ENCODE results near the gene SLCO2A1. TPM values are rescaled to one million over a fixed set of nuclear protein-coding genes. Genes with fewer than 3 reads are reported as not detected.

SLCO2A1 gene
- total RNA-seq (2014; rRNA removed; shearing (Covaris generic)) = 0.22 and 0.63 TPM in 2 replicates
- 4.3 and 4.8 TPM in 2 replicates for polyA plus RNA-seq (2016; fragmentation: Nextera tagmentation; extraction: Ambion mirVana)

DNA sequence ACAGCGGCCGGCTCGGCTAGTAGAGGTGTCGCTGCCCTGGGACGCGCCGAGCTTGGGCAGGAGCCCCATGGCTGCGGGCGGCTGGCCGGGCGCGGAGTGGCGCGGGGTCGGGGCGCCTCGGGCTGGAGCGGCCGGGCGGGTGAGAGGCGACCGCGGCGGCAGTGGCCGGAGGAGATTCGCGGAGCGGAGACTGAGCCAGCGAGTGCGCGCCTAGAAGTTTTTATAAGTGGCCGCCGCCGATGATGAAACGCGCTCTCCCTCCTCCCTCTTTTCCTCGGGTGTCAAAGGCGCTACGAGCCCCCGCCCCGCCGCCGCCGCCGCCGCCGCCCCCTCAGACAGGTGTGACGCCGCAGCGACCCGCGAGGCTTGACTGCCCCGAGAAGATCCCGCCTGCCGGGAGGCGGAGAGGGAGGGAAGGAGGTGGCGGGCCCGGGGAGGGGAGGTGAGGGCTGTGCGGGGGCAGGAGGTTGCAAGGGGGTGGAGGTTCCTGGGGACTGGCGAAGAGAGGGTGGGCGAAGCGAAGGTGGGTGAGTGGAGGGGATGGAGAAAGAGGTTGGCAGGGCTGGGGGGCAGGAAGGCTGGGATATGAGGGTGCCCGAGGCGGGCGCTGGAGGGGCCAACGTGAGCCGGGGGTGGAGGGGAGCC, at the start of gene SLCO2A1:
Gene SLCO2A1, minus strand, starts transcription at position 192 of the 645 bp plus-strand sequence. Its CDS starts 123 bp downstream, at position 69.
- Histone ChIP-seq H2AFZ (peak within 1 kb of the TSS; percentile 84), H3K27ac (no peak within 1 kb of the TSS), H3K9me2 (ENCODE audit: insufficient read depth) (no peaks in the 10 kb centered on the region), H3K36me3 (ENCODE audit: low read depth) (no peaks in the 10 kb centered on the region), H3K9ac (peak within 1 kb of the TSS; percentile 65), H3K4me3 (peak within 1 kb of the TSS; percentile 78), H3K27me3 (replicated peaks; ENCODE audit: insufficient read depth) (no peaks in the 10 kb centered on the region; the same call in 1 of the 2 replicates), H3K4me1 (ENCODE audit: insufficient read depth) (peaks cover 4% of the 10 kb centered on the region; the same call in 1 of the 2 replicates), H3F3A (ENCODE audit: insufficient read depth) (no peaks in the 10 kb centered on the region), H3K9me3 (ENCODE audit: low read depth) (no peaks in the 10 kb centered on the region), H3K79me2 (ENCODE audit: insufficient read depth) (no peaks in the 10 kb centered on the region), H3K4me2 (ENCODE audit: unreplicated experiment) (peak within 1 kb of the TSS; percentile 76), H4K20me1 (ENCODE audit: insufficient read depth) (no peaks in the 10 kb centered on the region)
- in situ Hi-C loops (cut with MboI) = no loop called here
- peak; percentile 66 for DNase-seq
- TF ChIP-seq EZH2phosphoT487 (IDR thresholded peaks at IDR 0.05; ENCODE audit: insufficient read depth, low read depth) = no peak
- no peak for TF ChIP-seq EZH2 (IDR thresholded peaks at IDR 0.05; ENCODE audit: insufficient read depth, poor library complexity, severe bottlenecking)
- 1% methylated on average over 66 of the region's 67 CpGs; no CpG with 5 or more reads in 1 of the 2 experiments for WGBS, 2 experiments (ENCODE audit: low coverage in 1 of 2, low lambda C conversion rate in 2 of 2, missing lambda C conversion rate in 2 of 2)

DNA sequence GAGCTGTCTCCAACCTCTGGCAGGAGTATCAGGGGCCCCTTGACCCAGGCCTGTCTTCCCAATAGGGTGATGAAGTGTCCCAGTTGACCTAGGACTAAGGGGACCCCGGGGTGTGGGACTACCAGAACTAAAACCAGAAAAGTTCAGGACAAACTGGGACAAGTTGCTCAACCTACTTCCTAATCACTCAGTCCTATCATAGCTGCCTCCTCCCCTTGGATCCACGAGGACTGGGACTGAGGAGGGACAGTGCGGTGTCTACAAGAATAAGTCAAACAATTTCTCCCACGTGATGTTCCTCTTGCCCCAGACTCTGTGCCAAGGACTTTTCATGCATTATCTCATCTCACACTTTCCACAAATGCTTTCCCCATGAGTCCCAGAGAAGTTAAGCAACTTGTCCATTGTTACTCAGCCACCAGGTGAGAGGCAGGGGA, 49.4 kb upstream of the SLCO2A1 start:
- no peak overlapping the region for H2AFZ ChIP-seq
- no peaks in the 10 kb centered on the region for H4K20me1 ChIP-seq (ENCODE audit: insufficient read depth)
- H3K9me3 ChIP-seq (ENCODE audit: low read depth) = no peaks in the 10 kb centered on the region
- no peaks in the 10 kb centered on the region for H3K36me3 ChIP-seq (ENCODE audit: low read depth)
- peaks cover 41% of the 10 kb centered on the region for H3K4me1 ChIP-seq (ENCODE audit: insufficient read depth)
- H3F3A ChIP-seq (ENCODE audit: insufficient read depth) = peaks cover 49% of the 10 kb centered on the region
- TF ChIP-seq EZH2 (IDR thresholded peaks at IDR 0.05; ENCODE audit: insufficient read depth, poor library complexity, severe bottlenecking) = no peak
- no peak for TF ChIP-seq EZH2phosphoT487 (IDR thresholded peaks at IDR 0.05; ENCODE audit: insufficient read depth, low read depth)
- H3K79me2 ChIP-seq (ENCODE audit: insufficient read depth) = no peaks in the 10 kb centered on the region
- peak overlapping the region; percentile 39 for H3K9ac ChIP-seq
- no peak overlapping the region for H3K4me3 ChIP-seq
- peak overlapping the region; percentile 77 for H3K4me2 ChIP-seq (ENCODE audit: unreplicated experiment)
- no peaks in the 10 kb centered on the region for H3K9me2 ChIP-seq (ENCODE audit: insufficient read depth)
- 5 to 8% methylated on average over 4 of the region's 4 CpGs for WGBS, 2 experiments (ENCODE audit: low coverage in 1 of 2, low lambda C conversion rate in 2 of 2, missing lambda C conversion rate in 2 of 2)
- no peaks in the 10 kb centered on the region for H3K27me3 ChIP-seq (replicated peaks; ENCODE audit: insufficient read depth)
- in situ Hi-C loops (cut with MboI) = no loop called here
- H3K27ac ChIP-seq = peak overlapping the region; percentile 87
- peak; percentile 86 for DNase-seq

- Histone ChIP-seq H3K9ac (peak overlapping the region; percentile 39), H4K20me1 (ENCODE audit: insufficient read depth) (no peaks in the 10 kb centered on the region), H3K4me3 (peak overlapping the region; percentile 24), H3K4me2 (ENCODE audit: unreplicated experiment) (peak overlapping the region; percentile 77), H3K9me2 (ENCODE audit: insufficient read depth) (no peaks in the 10 kb centered on the region), H3F3A (ENCODE audit: insufficient read depth) (peaks cover 48% of the 10 kb centered on the region), H3K27me3 (replicated peaks; ENCODE audit: insufficient read depth) (no peaks in the 10 kb centered on the region), H3K9me3 (ENCODE audit: low read depth) (no peaks in the 10 kb centered on the region), H3K27ac (peak overlapping the region; percentile 87), H3K79me2 (ENCODE audit: insufficient read depth) (no peaks in the 10 kb centered on the region), H3K4me1 (ENCODE audit: insufficient read depth) (peaks cover 38% of the 10 kb centered on the region), H2AFZ (peak overlapping the region; percentile 27), H3K36me3 (ENCODE audit: low read depth) (no peaks in the 10 kb centered on the region)
- 5% methylated on average over 8 of the region's 8 CpGs for WGBS, 2 experiments (ENCODE audit: low coverage in 1 of 2, low lambda C conversion rate in 2 of 2, missing lambda C conversion rate in 2 of 2)
- in situ Hi-C loops (cut with MboI) = no loop called here
- TF ChIP-seq EZH2 (IDR thresholded peaks at IDR 0.05; ENCODE audit: insufficient read depth, poor library complexity, severe bottlenecking) (no peak), EZH2phosphoT487 (IDR thresholded peaks at IDR 0.05; ENCODE audit: insufficient read depth, low read depth) (no peak)
- peak; percentile 91 for DNase-seq
Observed at GRCh38 chr3:134078169-134078831, 48.6 kb upstream of the SLCO2A1 start.

GRCh38 chr3:134077649-134078161, 48.0 kb upstream of the SLCO2A1 start:
- Histone ChIP-seq H3K36me3 (ENCODE audit: low read depth) (no peaks in the 10 kb centered on the region), H3K4me2 (ENCODE audit: unreplicated experiment) (peak overlapping the region; percentile 38), H2AFZ (peak overlapping the region; percentile 27; the same call in 1 of the 2 replicates), H3F3A (ENCODE audit: insufficient read depth) (peaks cover 42% of the 10 kb centered on the region), H3K9me3 (ENCODE audit: low read depth) (no peaks in the 10 kb centered on the region), H3K27me3 (replicated peaks; ENCODE audit: insufficient read depth) (no peaks in the 10 kb centered on the region), H3K4me3 (peak overlapping the region; percentile 24; the same call in 1 of the 2 replicates), H3K9ac (peak overlapping the region; percentile 37), H3K27ac (peak overlapping the region; percentile 87), H4K20me1 (ENCODE audit: insufficient read depth) (no peaks in the 10 kb centered on the region), H3K4me1 (ENCODE audit: insufficient read depth) (peaks cover 32% of the 10 kb centered on the region), H3K79me2 (ENCODE audit: insufficient read depth) (no peaks in the 10 kb centered on the region), H3K9me2 (ENCODE audit: insufficient read depth) (no peaks in the 10 kb centered on the region)
- DNase-seq = peak; percentile 30
- in situ Hi-C loops (cut with MboI) = no loop called here
- TF ChIP-seq EZH2phosphoT487 (IDR thresholded peaks at IDR 0.05; ENCODE audit: insufficient read depth, low read depth) (no peak), EZH2 (IDR thresholded peaks at IDR 0.05; ENCODE audit: insufficient read depth, poor library complexity, severe bottlenecking) (no peak)
- 3 to 18% methylated on average over 3 of the region's 3 CpGs for WGBS, 2 experiments (ENCODE audit: low coverage in 1 of 2, low lambda C conversion rate in 2 of 2, missing lambda C conversion rate in 2 of 2)

Measured in GM23248 (cell line).